Epithelial cell of esophagus (primary cell): ENCODE measurements around the gene DCST1.

Source experiments
- DNase-seq: peaks from one replicate; pipeline ENCODE4 v3.0.0; 2010; ENCODE audit warnings: low read depth
- H3K4me3 ChIP-seq: 2 replicates; pipeline ENCODE4 v1.5.1; 2011; ENCODE audit warnings: mild to moderate bottlenecking, low read length, control low read depth
- CTCF ChIP-seq: IDR thresholded peaks from 2 replicates; pipeline ENCODE4 v1.5.1; 2011; ENCODE audit warnings: low read depth, mild to moderate bottlenecking, low read length, control low read depth, inconsistent platforms; ENCODE audit not compliant: insufficient read depth; ENCODE audit errors: missing control alignments

The DCST1 gene

DNA sequence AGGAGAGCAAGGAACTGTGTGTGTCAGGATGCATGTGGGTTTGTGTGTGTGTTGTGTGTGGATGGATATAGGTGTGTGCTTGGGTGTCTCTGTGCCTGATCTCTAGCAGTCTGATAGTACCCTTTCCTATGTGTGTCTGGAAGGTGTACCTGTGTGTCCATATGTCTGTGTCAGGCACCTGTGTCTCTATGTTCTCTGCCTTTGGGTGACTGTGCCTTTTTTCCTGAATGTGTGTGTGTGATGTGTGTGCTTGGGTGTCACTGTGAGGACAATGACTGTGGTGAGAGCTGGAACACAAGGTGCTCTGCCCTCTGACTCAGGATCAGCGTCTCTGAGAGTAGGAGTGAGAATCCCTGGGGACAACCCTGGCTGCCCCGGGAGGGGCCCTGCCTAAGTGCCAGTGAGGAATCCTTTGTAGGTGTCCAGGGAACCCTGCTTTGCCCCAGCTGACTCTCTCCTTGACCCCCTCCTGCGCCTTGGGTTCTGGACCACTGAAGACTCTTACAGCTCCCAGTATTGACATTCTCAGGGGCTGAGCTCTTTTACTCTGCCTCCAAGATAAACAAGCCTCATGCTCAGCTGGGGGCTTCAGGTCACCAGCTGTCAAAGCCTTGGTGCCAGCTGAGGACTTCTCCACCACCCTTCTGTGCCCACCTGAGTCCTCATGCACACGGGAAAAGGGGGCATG is 44.3 kb downstream of the DCST1 start:
- TF ChIP-seq CTCF, result no peak
- DNase-seq, result peak; percentile 41
- peak overlapping the region; percentile 35 for H3K4me3 ChIP-seq

DNA sequence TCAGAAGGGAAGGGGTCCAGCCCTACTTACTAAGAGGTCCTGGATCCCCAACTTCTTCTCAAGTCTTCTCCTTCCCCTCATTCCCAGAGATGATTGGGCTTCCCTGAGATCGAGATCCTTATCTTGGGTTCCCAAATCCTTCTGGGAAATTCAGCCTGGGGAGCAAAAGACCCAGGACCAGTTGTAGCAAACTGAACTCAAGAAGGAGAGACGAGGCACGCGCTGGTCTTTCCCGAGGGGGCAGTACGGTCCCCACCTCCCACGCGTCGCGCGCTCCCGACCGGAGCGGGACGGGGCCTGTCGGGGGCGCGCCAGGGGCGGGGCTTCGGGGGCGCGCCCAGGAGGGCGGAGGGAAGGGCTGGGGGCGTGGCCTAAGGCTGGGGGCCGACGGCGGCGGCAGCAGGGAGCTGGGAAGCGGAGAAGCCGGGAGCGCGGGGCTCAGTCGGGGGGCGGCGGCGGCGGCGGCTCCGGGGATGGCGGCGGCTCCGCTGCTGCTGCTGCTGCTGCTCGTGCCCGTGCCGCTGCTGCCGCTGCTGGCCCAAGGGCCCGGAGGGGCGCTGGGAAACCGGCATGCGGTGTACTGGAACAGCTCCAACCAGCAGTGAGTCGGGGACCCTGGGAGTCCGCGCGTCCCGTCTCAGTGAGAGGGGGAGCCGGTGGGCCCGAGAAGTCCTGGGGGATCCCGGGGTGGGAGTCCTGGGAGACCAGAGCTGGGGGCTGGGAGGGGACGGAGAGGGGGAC is 45.0 kb downstream of the DCST1 start, which contains the start of gene EFNA3:
TSS of gene EFNA3 (plus strand) at position 369 of the 741 bp plus-strand sequence. CDS start at position 474, 105 bp downstream.
- TF ChIP-seq CTCF, result no peak
- DNase-seq, result peak; percentile 77
- peak within 1 kb of the TSS; percentile 61 for H3K4me3 ChIP-seq

GRCh38 chr1:155079210-155079486 is 45.5 kb downstream of the DCST1 start:
- H3K4me3 ChIP-seq, result peak overlapping the region; percentile 61
- TF ChIP-seq CTCF, result no peak

DNA sequence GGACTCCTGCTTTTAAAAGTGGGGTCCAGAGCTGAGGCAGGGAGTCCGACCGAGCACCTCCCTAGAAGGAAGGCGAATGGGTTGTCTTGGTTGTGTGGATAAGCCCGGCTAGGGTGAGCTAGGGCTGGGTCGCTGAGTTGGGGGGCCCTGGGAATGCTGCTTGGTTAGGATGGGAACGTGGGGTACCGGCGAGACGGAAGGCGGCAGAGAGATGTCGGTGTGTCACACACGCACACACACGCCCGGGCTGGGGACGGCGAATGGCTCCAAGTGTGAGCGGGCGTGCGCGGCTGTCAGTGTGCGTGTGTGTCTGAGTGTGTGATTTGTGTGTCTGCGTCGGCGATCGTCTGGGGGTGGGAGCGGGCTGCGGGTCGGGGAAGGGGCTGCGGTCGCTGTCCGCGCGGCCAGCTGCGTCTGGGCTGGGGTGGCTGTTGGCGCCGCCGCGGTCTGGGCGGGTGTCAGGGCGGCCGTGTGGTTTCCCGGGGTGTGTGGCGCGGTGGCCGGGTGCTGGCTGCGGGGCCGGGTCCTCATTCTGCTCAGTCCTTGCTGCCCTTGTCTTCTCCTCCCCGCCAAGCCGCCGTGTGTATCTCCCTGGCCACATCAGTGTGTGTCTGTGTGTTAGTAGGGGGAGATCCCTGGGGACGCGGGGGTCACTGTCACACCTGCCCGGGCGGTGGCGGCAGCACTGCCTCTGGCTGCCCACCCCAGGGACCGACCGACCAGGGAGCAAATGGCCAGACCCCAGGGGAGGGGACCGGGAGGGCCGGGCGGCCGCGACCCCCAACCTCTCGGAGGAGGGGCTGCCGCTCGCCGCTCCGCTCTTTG is 46.1 kb downstream of the DCST1 start:
- DNase-seq, result no peak
- no peak for TF ChIP-seq CTCF
- peak overlapping the region; percentile 61 for H3K4me3 ChIP-seq

More at GRCh38 chr1:155079210-155079486, 45.5 kb downstream of the DCST1 start:
- DNase-seq, result no peak

DNA sequence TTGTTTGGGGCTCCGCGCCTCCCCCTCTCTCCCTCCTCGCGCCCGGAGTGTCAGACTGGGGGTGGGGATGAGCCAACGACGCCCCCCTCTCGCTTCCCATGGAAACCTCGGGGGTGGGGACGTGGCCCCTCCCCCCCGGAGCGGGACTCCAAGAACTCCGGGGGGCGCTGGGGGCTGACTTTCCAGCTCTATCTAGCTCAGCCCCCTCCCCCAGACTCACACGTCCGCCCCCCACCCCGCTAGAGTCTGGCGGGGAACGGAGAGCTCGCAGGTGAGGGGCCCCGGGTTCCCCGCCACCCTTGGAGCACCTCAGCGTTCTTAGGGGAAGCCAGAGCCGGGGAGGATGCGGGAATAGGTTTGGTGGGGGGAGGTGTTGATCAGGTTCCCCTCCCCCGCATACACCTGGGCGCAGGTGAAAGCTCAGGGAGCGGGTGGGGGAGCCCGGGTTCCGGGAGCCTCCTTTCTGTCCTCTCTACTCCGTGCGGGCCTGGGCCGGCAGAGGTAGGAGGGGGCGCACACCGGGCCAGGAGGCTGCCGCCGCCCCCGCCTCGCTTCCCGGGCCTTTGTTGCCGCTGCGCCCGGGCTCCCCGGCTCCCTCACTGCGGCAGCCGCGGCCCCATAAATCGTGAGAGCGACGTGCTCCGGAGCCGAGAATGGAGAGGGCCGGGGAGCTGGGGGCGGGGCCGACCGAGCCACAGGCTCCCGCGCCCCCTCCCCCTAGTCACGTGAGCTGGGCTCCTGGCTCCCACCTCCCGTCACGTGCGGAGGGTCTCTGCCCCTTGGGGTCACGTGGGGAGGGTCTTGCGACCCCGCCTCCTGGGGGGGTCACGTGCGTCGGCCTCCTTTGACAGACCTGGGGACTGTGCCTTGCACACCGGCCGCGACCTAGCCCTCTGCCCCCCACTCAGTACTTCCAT is 46.9 kb downstream of the DCST1 start:
- peak; percentile 17 for DNase-seq
- peak overlapping the region; percentile 61 for H3K4me3 ChIP-seq
- TF ChIP-seq CTCF, result no peak

DNA sequence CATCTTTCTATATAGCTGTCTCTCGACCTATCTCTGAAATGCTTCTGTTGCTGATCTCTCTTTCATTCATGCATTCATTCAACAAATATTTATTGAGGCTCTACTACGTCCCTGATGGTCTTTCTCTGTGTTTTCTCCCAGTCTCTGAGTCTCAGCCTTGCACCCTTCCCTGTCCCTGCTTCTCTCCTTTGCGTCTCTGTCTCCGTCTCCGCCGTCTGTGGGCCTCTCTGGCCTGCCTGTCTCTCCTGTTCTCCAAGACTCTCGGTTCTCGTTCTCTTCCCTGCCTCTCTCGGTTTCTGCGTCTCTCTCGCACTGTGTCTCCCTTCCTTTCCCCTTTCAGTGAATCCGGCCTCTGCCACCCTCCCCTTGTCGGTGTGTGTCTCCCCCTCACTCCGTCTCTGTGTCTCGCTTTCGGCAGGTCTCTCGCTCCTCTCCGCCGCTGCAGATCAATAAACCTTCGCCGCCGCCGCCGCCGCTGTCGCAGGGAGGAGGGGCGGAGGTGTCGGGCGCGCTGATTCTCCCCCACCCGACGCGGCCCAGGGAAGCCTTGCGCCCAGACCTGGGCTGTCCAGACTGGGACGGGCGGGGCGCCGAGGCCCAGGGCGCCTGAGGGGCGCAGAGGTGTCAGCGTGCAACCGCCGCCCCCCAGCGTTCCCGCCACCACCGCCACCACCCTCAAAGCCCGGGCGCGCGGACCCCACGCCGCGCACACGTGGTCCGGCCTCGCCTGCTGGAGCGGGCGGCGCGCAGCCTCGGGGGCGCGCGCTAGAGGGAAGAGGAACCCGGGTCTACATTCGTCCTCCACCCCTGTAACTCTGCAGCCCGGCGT is 48.1 kb downstream of the DCST1 start:
- no peak for TF ChIP-seq CTCF
- peak; percentile 10 for DNase-seq
- peak overlapping the region; percentile 61 for H3K4me3 ChIP-seq
